WTC11 (cell line): ENCODE measurements around the gene SLC47A1. TPM values are rescaled to one million over a fixed set of nuclear protein-coding genes. Genes with fewer than 3 reads are reported as not detected.
A peak's percentile ranks its signal among the peaks of the same experiment; 100 is the strongest.
"Not testable (repeated sequence)": the region's sequence is repeated elsewhere in the genome, so short reads cannot be mapped to it uniquely, and the experiment has no call there.

Source experiments
- ATAC-seq: fragments of 200-7000 bp; cut with Tn5 transposase; 2 replicates; pipeline ENCODE4 v1.10.0; 2021; ENCODE audit warnings: mild to moderate bottlenecking, moderate library complexity
- CTCF ChIA-PET: fragments of 300-600 bp; sonication (Branson Sonifier 250); formaldehyde crosslinking; loops from one replicate; lab custom pipeline; 2021; ENCODE audit warnings: antibody characterized with exemption; lab: Charles Lee
- POLR2A ChIA-PET: fragments of 350-600 bp; sonication (Branson Sonifier 250); formaldehyde crosslinking; loops from one replicate; lab custom pipeline; 2021; ENCODE audit warnings: antibody characterized with exemption; lab: Charles Lee
- DNase-seq: peaks from one replicate; pipeline ENCODE4 v3.0.0; 2021; ENCODE audit warnings: low spot score
- H3K27ac Mint-ChIP-seq: 2 replicates; pipeline ENCODE4 v1.8.0; 2021; ENCODE audit warnings: mixed read lengths
- H3K27me3 Mint-ChIP-seq: 2 replicates; pipeline ENCODE4 v1.8.0; 2021; ENCODE audit warnings: low read depth, mild to moderate bottlenecking, moderate library complexity, mixed read lengths
- H3K36me3 Mint-ChIP-seq: 2 replicates; pipeline ENCODE4 v1.8.0; 2021; ENCODE audit warnings: mixed read lengths
- H3K4me1 Mint-ChIP-seq: 2 replicates; pipeline ENCODE4 v1.8.0; 2022; ENCODE audit warnings: mixed read lengths
- H3K4me3 Mint-ChIP-seq: 2 replicates; pipeline ENCODE4 v1.8.0; 2021; ENCODE audit warnings: mild to moderate bottlenecking, moderate library complexity, mixed read lengths
- H3K9me3 Mint-ChIP-seq: 2 replicates; pipeline ENCODE4 v1.8.0; 2021; ENCODE audit warnings: mixed read lengths
- ATF1 ChIP-seq: sonication (generic); formaldehyde crosslinking; IDR thresholded peaks from 2 replicates; pipeline ENCODE4 v1.8.1; 2023; ENCODE audit warnings: mild to moderate bottlenecking, moderate library complexity, missing genetic modification reagents
- CBFB ChIP-seq: sonication (generic); formaldehyde crosslinking; IDR thresholded peaks from 2 replicates; pipeline ENCODE4 v1.8.1; 2022; ENCODE audit warnings: mild to moderate bottlenecking, low read depth, missing genetic modification reagents
- CREB1 ChIP-seq: sonication (generic); formaldehyde crosslinking; IDR thresholded peaks from 2 replicates; pipeline ENCODE4 v1.8.0; 2023; ENCODE audit warnings: mild to moderate bottlenecking, missing genetic modification reagents
- ELF4 ChIP-seq: sonication (generic); formaldehyde crosslinking; IDR thresholded peaks from 2 replicates; pipeline ENCODE4 v1.8.1; 2022; ENCODE audit warnings: low read depth, mild to moderate bottlenecking, moderate library complexity, missing genetic modification reagents
- EMX1 ChIP-seq: fragments of 250-450 bp; sonication (Bioruptor Pico); IDR thresholded peaks from 2 replicates; pipeline ENCODE4 v1.8.0; 2021; ENCODE audit warnings: mild to moderate bottlenecking
- HMGA2 ChIP-seq: fragments of 250-450 bp; sonication (Bioruptor Pico); IDR thresholded peaks from 2 replicates; pipeline ENCODE4 v1.4.0; 2021; ENCODE audit warnings: mild to moderate bottlenecking, moderate library complexity
- IRF2 ChIP-seq: sonication (generic); formaldehyde crosslinking; IDR thresholded peaks from 2 replicates; pipeline ENCODE4 v1.8.0; 2022; ENCODE audit warnings: low read depth, missing genetic modification reagents, borderline replicate concordance
- MYBL2 ChIP-seq: sonication (generic); formaldehyde crosslinking; IDR thresholded peaks from 2 replicates; pipeline ENCODE4 v1.8.1; 2023; ENCODE audit warnings: mild to moderate bottlenecking, moderate library complexity, missing genetic modification reagents
- NFE2L1 ChIP-seq: sonication (generic); formaldehyde crosslinking; IDR thresholded peaks from 2 replicates; pipeline ENCODE4 v1.8.1; 2023; ENCODE audit warnings: missing genetic modification reagents
- OVOL2 ChIP-seq: fragments of 250-450 bp; sonication (Bioruptor Pico); IDR thresholded peaks from 2 replicates; pipeline ENCODE4 v1.9.0; 2021; ENCODE audit warnings: mild to moderate bottlenecking, borderline replicate concordance
- PRRX2 ChIP-seq: fragments of 250-450 bp; sonication (Bioruptor Pico); IDR thresholded peaks from 2 replicates; pipeline ENCODE4 v1.8.0; 2021; ENCODE audit warnings: mild to moderate bottlenecking
- RORB ChIP-seq: fragments of 250-450 bp; sonication (Bioruptor Pico); IDR thresholded peaks from 2 replicates; pipeline ENCODE4 v1.9.0; 2021; ENCODE audit warnings: mild to moderate bottlenecking
- TCF7 ChIP-seq: sonication (generic); formaldehyde crosslinking; IDR thresholded peaks from 2 replicates; pipeline ENCODE4 v1.8.0; 2022; ENCODE audit warnings: mild to moderate bottlenecking, low read depth, missing genetic modification reagents, moderate library complexity
- ZBTB21 ChIP-seq: sonication (generic); formaldehyde crosslinking; IDR thresholded peaks from 2 replicates; pipeline ENCODE4 v1.8.1; 2023; ENCODE audit warnings: mild to moderate bottlenecking, missing genetic modification reagents, borderline replicate concordance
- ZNF138 ChIP-seq: sonication (generic); formaldehyde crosslinking; conservative IDR thresholded peaks from 2 replicates; pipeline ENCODE4 v1.8.1; 2022; ENCODE audit warnings: mild to moderate bottlenecking, moderate library complexity, missing genetic modification reagents
- ZNF423 ChIP-seq: fragments of 250-450 bp; sonication (Bioruptor Pico); IDR thresholded peaks from 2 replicates; pipeline ENCODE4 v2.1.2; 2022; ENCODE audit warnings: mild to moderate bottlenecking, moderate library complexity
- total RNA-seq: library from RNA; stranded (reverse); gene quantifications from 3 replicates; pipeline ENCODE4 v1.2.3, GENCODE V29; 2021
- TF ChIP-seq, protein P1 (sequence below): sonication (generic); formaldehyde crosslinking; IDR thresholded peaks from 2 replicates; pipeline ENCODE4 v1.8.0; 2023; ENCODE audit warnings: mild to moderate bottlenecking, missing genetic modification reagents
- TF ChIP-seq, protein P2 (sequence below): sonication (generic); formaldehyde crosslinking; conservative IDR thresholded peaks from 2 replicates; pipeline ENCODE4 v1.8.1; 2023; ENCODE audit warnings: mild to moderate bottlenecking, low read depth, missing genetic modification reagents, moderate library complexity
- TF ChIP-seq, protein P3 (sequence below): sonication (generic); formaldehyde crosslinking; conservative IDR thresholded peaks from 2 replicates; pipeline ENCODE4 v1.8.1; 2022; ENCODE audit warnings: mild to moderate bottlenecking, missing genetic modification reagents
- TF ChIP-seq, protein P4 (sequence below): fragments of 250-450 bp; sonication (Bioruptor Pico); IDR thresholded peaks from 2 replicates; pipeline ENCODE4 v1.8.0; 2021; ENCODE audit warnings: mild to moderate bottlenecking

SLC47A1 gene
- total RNA-seq, 1 experiment from 2014 or later: 2.5 TPM

DNA sequence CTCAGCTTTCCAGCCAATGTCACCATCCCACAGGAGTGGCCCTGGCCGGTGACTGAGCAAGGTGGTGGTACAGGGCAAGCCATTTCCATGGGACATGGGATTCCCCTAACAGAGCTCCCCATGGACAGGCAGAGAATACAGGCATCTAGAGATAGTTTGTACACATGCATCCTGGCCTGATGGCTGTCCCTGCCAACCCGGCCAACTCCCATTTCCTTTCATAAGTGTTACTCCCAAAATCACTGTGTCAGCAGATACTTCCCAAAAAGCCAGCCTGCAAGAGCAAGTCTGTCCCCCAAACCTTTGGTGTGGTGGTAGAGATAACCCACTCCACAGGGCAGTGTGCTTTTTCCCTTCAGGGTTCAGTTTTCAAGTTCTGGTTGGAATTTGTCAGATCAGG is 32.4 kb upstream of the SLC47A1 start:
- no peak for ATAC-seq
- no peaks in the 10 kb centered on the region; the same call in 1 of the 2 replicates for H3K27me3 Mint-ChIP-seq
- H3K36me3 Mint-ChIP-seq: no peaks in the 10 kb centered on the region
- no peak overlapping the region for H3K4me3 Mint-ChIP-seq
- H3K27ac Mint-ChIP-seq: no peak overlapping the region
- no peak for DNase-seq
- H3K4me1 Mint-ChIP-seq: peaks cover 12% of the 10 kb centered on the region
- ChIA-PET POLR2A (no interaction called here), CTCF (interaction anchor here (1.1 kb wide), 1 partner anchor 138 kb away, joined by 3 read pairs; no protein-coding TSS in a partner anchor)
- peaks cover 7% of the 10 kb centered on the region for H3K9me3 Mint-ChIP-seq
- TF ChIP-seq ELF4 (no peak), ZNF138 (no peak), CBFB (CRISPR knock-in tag) (no peak), TCF7 (no peak), CREB1 (CRISPR knock-in tag) (no peak), OVOL2 (CRISPR knock-in tag) (no peak), ATF1 (CRISPR knock-in tag) (no peak), EMX1 (no peak), MYBL2 (no peak), RORB (CRISPR knock-in tag) (no peak), PRRX2 (CRISPR knock-in tag) (no peak), ZBTB21 (CRISPR knock-in tag) (no peak), NFE2L1 (CRISPR knock-in tag) (no peak)
- TF ChIP-seq, protein P1, sequence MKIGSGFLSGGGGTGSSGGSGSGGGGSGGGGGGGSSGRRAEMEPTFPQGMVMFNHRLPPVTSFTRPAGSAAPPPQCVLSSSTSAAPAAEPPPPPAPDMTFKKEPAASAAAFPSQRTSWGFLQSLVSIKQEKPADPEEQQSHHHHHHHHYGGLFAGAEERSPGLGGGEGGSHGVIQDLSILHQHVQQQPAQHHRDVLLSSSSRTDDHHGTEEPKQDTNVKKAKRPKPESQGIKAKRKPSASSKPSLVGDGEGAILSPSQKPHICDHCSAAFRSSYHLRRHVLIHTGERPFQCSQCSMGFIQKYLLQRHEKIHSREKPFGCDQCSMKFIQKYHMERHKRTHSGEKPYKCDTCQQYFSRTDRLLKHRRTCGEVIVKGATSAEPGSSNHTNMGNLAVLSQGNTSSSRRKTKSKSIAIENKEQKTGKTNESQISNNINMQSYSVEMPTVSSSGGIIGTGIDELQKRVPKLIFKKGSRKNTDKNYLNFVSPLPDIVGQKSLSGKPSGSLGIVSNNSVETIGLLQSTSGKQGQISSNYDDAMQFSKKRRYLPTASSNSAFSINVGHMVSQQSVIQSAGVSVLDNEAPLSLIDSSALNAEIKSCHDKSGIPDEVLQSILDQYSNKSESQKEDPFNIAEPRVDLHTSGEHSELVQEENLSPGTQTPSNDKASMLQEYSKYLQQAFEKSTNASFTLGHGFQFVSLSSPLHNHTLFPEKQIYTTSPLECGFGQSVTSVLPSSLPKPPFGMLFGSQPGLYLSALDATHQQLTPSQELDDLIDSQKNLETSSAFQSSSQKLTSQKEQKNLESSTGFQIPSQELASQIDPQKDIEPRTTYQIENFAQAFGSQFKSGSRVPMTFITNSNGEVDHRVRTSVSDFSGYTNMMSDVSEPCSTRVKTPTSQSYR (CRISPR knock-in tag): no peak
- TF ChIP-seq, protein P2, sequence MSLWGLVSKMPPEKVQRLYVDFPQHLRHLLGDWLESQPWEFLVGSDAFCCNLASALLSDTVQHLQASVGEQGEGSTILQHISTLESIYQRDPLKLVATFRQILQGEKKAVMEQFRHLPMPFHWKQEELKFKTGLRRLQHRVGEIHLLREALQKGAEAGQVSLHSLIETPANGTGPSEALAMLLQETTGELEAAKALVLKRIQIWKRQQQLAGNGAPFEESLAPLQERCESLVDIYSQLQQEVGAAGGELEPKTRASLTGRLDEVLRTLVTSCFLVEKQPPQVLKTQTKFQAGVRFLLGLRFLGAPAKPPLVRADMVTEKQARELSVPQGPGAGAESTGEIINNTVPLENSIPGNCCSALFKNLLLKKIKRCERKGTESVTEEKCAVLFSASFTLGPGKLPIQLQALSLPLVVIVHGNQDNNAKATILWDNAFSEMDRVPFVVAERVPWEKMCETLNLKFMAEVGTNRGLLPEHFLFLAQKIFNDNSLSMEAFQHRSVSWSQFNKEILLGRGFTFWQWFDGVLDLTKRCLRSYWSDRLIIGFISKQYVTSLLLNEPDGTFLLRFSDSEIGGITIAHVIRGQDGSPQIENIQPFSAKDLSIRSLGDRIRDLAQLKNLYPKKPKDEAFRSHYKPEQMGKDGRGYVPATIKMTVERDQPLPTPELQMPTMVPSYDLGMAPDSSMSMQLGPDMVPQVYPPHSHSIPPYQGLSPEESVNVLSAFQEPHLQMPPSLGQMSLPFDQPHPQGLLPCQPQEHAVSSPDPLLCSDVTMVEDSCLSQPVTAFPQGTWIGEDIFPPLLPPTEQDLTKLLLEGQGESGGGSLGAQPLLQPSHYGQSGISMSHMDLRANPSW (CRISPR knock-in tag): no peak
- TF ChIP-seq, protein P3, sequence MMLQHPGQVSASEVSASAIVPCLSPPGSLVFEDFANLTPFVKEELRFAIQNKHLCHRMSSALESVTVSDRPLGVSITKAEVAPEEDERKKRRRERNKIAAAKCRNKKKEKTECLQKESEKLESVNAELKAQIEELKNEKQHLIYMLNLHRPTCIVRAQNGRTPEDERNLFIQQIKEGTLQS (CRISPR knock-in tag): no peak

DNA sequence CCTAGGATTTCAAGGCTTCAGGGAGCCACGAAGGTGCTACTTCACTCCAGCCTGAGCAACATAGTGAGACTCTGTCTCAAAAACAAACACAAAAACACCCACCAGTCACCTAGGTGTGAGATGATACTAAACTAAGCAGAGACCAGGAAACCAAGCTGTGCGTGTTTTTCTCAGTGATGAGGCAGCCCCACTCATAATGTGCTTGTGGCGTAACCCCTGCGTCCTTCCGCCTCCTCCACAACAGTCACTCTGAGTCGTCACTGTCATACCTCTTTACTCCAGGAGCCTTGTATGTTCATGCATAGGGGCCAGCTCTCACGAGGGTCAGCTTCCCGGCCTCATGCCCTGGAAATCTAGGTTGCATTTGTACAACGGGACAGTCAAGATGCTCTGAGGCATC is 31.1 kb upstream of the SLC47A1 start:
- ATAC-seq (no peak), DNase-seq (no peak)
- Mint-ChIP-seq H3K4me3 (no peak overlapping the region), H3K36me3 (no peaks in the 10 kb centered on the region), H3K9me3 (peaks cover 7% of the 10 kb centered on the region), H3K27ac (no peak overlapping the region), H3K27me3 (no peaks in the 10 kb centered on the region; the same call in 1 of the 2 replicates), H3K4me1 (peaks cover 12% of the 10 kb centered on the region)
- ChIA-PET POLR2A (interaction anchor here (0.9 kb wide), 1 partner anchor 9 kb away, joined by 3 read pairs; no protein-coding TSS in a partner anchor), CTCF (interaction anchor here (0.7 kb wide), 1 partner anchor 182 kb away, joined by 3 read pairs; no protein-coding TSS in a partner anchor)
- no peak for TF ChIP-seq MYBL2
- TF ChIP-seq ZNF423: no peak
- TF ChIP-seq IRF2: no peak
- TF ChIP-seq HMGA2 (CRISPR knock-in tag): no peak
- TF ChIP-seq, protein P4, sequence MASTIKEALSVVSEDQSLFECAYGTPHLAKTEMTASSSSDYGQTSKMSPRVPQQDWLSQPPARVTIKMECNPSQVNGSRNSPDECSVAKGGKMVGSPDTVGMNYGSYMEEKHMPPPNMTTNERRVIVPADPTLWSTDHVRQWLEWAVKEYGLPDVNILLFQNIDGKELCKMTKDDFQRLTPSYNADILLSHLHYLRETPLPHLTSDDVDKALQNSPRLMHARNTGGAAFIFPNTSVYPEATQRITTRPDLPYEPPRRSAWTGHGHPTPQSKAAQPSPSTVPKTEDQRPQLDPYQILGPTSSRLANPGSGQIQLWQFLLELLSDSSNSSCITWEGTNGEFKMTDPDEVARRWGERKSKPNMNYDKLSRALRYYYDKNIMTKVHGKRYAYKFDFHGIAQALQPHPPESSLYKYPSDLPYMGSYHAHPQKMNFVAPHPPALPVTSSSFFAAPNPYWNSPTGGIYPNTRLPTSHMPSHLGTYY (CRISPR knock-in tag): no peak

DNA sequence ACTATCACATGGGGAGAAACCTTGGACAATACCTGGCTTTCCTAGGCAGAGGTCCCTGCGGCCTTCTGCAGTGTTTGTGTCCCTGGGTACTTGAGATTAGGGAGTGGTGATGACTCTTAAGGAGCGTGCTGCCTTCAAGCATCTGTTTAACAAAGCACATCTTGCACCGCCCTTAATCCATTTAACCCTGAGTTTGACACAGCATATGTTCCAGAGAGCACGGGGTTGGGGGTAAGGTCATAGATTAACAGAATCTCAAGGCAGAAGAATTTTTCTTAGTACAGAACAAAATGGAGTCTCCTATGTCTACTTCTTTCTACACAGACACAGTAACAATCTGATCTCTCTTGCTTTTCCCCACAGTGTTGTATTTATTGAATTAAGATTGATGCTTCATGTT is 28.1 kb upstream of the SLC47A1 start:
- ATAC-seq, H3K27me3 Mint-ChIP-seq, H3K9me3 Mint-ChIP-seq, DNase-seq, H3K27ac Mint-ChIP-seq, H3K36me3 Mint-ChIP-seq, POLR2A ChIA-PET: not testable (repeated sequence)
- CTCF ChIA-PET: interaction anchor here (0.5 kb wide), 1 partner anchor 37 kb away, joined by 4 read pairs; no protein-coding TSS in a partner anchor
- Mint-ChIP-seq H3K4me1 (peaks cover 19% of the 10 kb centered on the region), H3K4me3 (peak overlapping the region; percentile 72)
